GM18870 (cell line): ENCODE measurements around the gene FAM162A.

Source experiments
- ATAC-seq: cut with Tn5 transposase; IDR thresholded peaks from one replicate; pipeline ENCODE4 v1.9.1; 2021; ENCODE audit warnings: moderate library complexity; ENCODE audit not compliant: unreplicated experiment

The FAM162A gene

DNA sequence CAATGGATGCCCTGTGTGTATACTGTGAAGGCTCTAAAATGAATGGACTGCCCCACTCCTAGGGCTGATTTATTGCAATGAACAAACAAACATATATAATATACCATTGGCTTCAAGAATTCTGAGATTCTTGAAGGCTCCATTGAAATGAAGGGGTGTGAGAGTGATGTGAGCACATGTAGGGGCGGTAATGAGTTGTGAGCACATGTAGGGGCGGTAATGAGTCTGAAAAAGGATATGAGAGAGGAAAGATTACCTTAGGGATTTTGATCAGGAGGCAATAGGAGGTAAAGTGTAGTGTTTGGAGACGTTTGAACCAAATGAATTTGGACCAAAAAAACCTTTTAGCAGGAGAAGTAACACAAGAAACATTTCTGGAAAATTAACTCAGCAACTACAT lies 3.7 kb downstream of the FAM162A start:
- ATAC-seq: no peak

DNA sequence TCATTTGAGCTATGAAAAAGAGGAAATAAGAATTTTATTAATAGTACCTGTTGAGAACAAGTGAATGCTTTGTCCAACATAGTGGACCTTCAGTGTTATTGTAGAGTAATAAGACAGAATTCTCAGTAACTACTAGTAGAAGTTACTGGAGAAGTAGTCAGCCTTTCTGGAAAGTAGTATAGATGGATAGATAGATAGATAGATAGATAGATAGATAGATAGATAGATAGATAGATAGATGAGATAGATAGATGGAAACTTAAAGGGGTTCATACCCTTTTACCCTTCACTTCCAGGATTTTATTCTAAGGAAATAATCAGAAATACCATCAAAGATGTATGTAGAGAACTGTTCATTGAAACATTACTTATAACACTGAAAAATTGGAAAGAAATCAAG lies 5.2 kb downstream of the FAM162A start:
- ATAC-seq: no peak

- ATAC-seq: no peak
Measured at GRCh38 chr3:122389892-122390291, 5.9 kb downstream of the FAM162A start.

DNA sequence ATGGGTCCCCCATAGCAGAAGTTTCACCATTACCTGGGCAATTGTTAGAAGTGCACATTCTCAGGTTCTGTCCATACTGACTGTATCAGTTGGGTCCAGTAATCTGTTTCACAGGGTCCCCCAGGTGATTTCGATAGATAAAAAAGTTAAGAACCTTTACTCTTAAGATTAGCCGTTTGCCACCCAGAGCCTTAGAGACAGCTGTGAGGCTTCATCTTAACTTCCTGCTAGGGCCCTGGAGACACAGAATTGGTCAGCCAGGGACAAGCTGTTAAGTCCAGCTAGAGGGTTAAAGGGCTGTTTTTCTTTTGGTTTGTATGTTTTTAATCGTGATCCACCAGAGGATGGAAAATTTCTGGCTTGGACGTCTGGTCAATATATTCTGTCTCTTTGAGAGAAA lies 6.7 kb downstream of the FAM162A start:
- no peak for ATAC-seq

- no peak for ATAC-seq
Measured at GRCh38 chr3:122391681-122392446, 7.9 kb downstream of the FAM162A start.

DNA sequence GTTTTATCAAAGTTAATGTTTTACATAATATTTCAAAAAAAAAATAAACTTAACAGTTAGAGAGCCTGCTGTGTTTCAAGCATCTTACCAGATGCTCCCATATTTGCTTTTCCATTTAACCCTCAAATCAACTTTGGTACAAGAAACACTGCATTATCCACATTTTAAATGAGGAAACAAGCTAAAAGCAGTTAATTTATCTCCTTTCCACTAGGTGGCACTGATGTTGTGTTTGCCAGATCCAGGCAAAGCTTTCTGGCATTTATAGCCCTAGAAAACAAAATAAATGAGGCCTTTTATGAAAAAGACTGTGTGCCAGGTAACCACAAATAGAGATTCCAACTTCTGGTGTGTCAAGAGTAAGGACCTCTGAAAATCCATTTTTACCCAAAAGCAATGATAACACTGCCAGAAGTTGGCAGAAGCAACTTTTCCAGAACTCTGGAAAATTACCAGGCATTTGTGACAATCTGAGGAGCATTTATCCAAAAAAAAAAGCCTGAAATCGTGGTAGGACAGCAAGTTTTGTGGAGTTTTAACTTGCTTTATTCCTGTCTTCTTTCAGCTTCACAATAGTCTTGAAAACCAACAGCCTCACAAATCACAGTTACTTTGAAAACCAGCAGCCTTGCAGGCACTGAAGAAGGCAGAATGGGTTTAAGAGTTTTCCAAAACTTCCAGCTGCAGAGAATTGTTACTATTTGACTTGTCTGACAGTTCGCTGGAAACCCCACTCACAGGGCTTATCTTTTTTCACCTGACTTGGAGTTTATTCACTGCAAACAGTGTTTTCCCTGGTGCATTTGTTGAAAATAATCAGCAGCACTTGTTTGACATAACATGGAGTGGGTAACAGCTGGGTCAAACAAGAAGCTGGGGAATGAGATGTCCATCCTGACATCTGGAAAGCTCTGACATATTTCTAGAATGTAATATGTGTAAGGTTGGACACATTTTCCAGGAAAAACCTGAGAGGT lies 9.2 kb downstream of the FAM162A start:
- ATAC-seq: no peak

GRCh38 chr3:122394173-122394572 lies 10.2 kb downstream of the FAM162A start:
- no peak for ATAC-seq

DNA sequence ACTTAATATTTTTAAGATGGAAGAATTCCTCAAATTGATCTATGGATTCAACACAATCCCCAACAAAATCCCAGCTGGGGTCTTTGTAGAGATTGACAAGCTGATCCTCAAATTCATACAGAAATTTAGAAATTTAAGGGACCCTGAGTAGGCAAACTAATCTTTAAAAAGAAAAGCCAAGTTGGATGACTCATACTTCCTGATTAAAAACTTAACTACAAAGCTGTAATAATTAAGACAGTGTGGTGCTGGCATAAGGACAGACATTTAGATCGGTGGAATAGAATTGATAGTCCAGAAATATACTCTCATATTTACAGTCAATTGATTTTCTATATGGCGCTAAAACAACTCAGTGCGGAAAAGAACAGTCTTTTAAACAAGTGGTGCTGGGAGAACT lies 11.6 kb downstream of the FAM162A start:
- ATAC-seq: no peak

DNA sequence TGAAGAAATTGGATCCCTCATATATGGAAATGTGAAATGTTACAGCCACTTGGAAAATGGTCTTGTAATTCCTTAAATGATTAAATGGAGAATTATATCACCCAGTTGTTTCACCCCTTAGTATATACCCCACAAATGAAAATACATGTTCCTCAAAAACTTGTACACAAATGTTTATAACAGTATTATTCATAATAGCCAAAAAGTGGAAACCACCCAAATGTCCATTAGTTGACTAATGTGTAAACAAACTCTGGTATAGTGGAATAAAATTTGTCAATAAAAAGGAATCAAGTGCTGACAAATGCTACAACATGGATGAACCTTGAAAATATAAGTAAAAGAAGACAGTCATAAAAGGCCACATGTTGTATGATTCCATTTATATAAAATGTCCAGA lies 12.5 kb downstream of the FAM162A start:
- no peak for ATAC-seq

DNA sequence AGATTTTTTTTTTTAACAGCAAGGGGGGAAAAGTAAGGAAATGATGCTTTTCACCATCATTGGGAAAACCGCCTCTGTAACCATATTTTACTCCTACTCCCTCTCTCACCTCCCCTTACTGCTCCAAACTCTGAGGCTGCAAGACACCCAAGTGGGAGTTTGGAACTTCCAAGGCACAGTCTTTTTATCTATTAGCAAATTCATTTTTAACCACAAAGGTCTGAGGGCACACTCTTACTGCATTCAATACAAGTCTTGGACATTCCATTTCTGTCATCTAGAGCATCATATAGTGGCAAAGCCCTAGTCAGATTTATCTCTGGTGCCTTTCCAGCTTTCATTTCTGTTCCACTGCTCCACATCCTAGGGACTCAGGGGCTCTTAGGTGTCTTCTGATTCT lies 13.2 kb downstream of the FAM162A start:
- ATAC-seq: no peak

DNA sequence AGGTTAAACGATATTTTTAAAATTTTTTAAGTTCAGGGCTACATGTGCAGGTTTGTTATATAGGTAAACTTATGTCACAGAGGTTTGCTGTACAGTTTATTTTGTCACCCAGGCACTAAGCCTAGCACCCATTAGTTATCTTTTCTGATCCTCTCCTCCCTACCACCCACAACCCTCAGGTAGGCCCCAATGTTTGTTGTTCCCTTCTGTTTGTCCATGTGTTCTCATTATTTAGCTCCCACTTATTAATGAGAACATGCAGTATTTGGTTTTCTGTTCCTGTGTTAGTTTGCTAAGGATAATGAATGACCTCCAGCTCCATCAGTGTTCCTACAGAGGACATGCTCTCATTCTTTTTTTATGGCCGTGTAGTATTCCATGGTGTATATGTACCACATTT lies 14.9 kb downstream of the FAM162A start:
- no peak for ATAC-seq

DNA sequence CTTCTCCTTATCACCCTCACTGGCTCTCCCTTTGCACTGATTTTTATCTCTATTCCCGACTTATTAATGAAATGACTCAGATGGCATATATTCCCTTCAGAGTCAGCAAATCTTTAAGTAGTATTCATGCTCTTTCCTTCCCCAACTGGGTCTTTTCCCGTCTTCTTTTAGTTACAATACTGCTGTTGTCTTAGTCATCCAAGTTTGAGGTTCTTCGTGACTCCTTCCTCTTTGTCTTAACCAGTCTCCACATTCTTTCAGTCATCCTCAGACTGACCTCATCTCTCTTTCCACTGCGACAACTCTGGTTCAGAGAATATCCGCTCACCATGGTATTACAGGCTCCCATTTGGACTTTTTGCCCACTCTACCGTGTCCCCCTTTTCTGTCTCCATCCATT lies 19.5 kb downstream of the FAM162A start:
- no peak for ATAC-seq

- ATAC-seq: no peak
Measured at GRCh38 chr3:122405015-122405414, 21.0 kb downstream of the FAM162A start.

GRCh38 chr3:122406198-122406597 lies 22.2 kb downstream of the FAM162A start:
- peak; percentile 61 for ATAC-seq

DNA sequence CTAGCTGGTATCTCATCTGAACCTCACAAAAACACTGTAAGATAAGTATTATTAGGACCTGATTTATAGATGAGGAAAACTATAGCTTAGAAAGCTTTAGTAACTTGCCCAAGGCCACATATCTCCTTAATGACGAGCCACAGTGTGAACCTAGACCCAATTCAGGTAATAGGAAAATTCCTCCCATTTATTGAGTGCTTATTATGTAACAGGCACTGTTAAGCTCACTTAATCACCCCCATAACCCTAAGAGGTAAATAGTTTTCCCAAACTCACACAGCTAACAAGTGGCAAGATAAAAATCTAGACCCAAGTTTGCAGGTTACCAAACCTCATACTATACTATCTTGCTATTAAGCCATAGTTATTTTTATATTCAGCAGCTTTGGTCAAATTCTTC lies 24.0 kb downstream of the FAM162A start:
- ATAC-seq: no peak

GRCh38 chr3:122409446-122409845 lies 25.5 kb downstream of the FAM162A start:
- ATAC-seq: no peak

- no peak for ATAC-seq
Measured at GRCh38 chr3:122410111-122410510, 26.1 kb downstream of the FAM162A start.

GRCh38 chr3:122410639-122411038 lies 26.7 kb downstream of the FAM162A start:
- ATAC-seq: no peak

DNA sequence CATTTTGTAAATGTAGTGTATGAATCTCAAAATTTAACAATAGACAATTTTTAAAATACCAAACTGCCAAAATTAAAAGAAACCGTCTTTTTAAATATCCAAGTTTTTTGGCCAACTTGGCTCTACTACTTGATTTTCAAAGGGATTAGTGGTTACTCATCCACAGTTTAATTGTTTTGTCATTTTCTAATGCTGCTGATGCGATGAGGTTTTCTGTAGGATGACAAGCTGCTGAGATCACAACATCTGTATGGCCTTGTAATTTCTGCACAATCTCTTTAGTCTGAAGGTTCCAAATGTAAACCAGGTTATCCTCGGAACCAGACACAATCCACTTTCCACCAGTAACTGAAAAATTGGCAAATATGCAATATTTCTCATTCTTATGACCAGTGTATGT lies 30.4 kb downstream of the FAM162A start:
- ATAC-seq: no peak

DNA sequence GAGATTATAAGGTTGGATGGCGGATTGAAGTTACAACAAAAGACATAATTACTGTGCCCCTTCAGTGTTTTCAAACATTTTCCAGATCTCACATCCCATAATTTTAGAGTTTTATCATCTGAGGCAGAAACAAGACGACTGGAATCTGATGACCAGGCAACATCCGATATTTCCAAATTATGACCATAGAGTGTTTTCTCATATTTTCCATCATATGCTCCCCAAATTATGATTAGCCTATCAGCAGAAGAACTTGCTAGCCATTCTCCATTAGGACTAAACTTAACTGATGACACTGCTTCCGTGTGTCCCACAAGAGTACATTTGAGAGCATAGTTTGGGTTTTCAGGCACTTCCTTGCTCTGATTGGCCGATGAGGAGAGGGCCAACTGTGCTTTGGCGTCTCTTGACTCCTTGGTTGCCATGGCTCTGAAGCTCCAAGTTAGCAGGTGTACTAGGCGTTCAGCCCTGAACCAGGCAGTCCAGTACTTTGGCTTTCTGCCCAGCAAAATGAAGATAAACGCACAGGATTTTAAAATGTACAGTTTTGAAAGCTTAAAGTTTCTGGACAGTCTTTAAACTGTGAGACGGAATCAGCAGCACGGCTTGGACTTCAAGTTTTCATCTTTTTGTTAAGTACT lies 31.2 kb downstream of the FAM162A start:
- ATAC-seq: peak; percentile 40
